PC-3 (cell line): ENCODE results near the gene TEX2.

Experiments
- CTCF ChIP-seq: fragments of 300-600 bp; sonication (generic); conservative IDR thresholded peaks from 2 replicates; pipeline ENCODE4 v1.5.1; 2017; ENCODE audit warnings: antibody characterized with exemption, low read depth, mild to moderate bottlenecking, low read length
- EZH2phosphoT487 ChIP-seq: fragments of 300-600 bp; sonication (generic); IDR thresholded peaks from 2 replicates; pipeline ENCODE4 v1.6.1; 2018; ENCODE audit warnings: mild to moderate bottlenecking, antibody characterized with exemption, low read length, borderline replicate concordance

- TF ChIP-seq CTCF (no peak), EZH2phosphoT487 (no peak)
Measured at GRCh38 chr17:64120159-64120810, 142.8 kb downstream of the TEX2 start.
